ENCODE measurements around the gene CLBA1. TPM values are rescaled to one million over a fixed set of nuclear protein-coding genes. Genes with fewer than 3 reads are reported as not detected.

CLBA1 gene
- total RNA-seq, 1 donor from 2014 or later, result 3.9 TPM

DNA sequence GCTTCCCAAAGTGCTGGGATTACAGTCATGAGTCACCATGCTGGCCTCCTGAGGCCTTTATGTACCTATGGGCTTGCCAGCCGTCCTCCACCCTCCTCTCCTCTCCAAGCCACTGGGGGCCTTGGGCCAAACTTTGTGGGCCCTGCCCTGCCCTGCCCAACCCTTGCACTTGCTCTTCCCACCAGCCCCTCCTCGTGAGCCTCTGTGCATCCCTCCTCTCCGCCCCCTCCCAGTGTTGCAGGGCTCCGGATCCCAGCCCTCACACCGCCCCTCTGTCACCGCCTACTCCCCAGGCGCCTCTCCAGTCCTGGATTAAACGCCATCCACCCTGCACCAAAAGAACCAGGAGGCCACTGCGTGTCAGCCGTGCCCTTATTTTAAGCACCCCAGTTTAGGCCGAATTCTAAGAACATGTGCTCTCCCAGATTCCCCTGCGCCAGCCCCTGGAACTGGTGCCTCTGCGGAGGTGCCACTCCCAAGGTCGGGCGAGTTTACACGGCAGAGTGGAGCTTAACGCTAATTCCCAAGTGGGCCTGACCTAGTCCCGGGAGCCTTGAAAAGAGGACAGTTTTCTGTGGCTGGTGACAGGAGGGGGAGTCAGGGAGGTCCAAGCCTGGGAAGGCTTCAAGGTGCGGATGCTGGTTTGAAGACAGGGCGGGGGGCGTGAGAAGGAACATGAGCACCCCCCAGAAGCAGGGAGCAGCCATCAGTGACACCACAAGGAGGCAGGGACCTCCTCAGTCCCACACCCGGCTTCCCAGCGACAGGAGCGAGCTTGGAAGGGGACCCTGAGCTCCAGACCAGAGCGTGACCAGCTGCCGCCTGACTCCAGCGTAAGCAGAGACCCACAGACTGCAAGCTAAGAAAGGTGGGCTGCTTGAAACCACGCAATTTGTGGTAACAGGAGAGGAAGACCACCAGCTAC lies 56.5 kb downstream of the CLBA1 start:
- ATAC-seq (ENCODE audit: low read depth), result no peak
- Mint-ChIP-seq H3K36me3 (ENCODE audit: low read depth) (peaks cover 1% of the 10 kb centered on the region), H3K27me3 (no peaks in the 10 kb centered on the region), H3K4me1 (peaks cover 9% of the 10 kb centered on the region), H3K27ac (no peak overlapping the region), H3K9me3 (no peaks in the 10 kb centered on the region), H3K4me3 (no peak overlapping the region)
- ChIA-PET POLR2A (interaction anchor here (0.6 to 1.3 kb wide), 2 partner anchors 11 to 57 kb away, joined by 4 to 6 read pairs; partner anchors contain the start of gene CLBA1), CTCF (interaction anchor here (0.7 to 4.6 kb wide), 3 partner anchors 21 to 68 kb away, joined by 3 to 71 read pairs (median 4); partner anchors contain the start of gene CDCA4)
- TF ChIP-seq, protein P1, sequence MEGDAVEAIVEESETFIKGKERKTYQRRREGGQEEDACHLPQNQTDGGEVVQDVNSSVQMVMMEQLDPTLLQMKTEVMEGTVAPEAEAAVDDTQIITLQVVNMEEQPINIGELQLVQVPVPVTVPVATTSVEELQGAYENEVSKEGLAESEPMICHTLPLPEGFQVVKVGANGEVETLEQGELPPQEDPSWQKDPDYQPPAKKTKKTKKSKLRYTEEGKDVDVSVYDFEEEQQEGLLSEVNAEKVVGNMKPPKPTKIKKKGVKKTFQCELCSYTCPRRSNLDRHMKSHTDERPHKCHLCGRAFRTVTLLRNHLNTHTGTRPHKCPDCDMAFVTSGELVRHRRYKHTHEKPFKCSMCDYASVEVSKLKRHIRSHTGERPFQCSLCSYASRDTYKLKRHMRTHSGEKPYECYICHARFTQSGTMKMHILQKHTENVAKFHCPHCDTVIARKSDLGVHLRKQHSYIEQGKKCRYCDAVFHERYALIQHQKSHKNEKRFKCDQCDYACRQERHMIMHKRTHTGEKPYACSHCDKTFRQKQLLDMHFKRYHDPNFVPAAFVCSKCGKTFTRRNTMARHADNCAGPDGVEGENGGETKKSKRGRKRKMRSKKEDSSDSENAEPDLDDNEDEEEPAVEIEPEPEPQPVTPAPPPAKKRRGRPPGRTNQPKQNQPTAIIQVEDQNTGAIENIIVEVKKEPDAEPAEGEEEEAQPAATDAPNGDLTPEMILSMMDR (IDR thresholded peaks at IDR 0.05), result no peak
- intact Hi-C loops (cut with micrococcal nuclease), result no loop called here
- DNase-seq, result no peak

DNA sequence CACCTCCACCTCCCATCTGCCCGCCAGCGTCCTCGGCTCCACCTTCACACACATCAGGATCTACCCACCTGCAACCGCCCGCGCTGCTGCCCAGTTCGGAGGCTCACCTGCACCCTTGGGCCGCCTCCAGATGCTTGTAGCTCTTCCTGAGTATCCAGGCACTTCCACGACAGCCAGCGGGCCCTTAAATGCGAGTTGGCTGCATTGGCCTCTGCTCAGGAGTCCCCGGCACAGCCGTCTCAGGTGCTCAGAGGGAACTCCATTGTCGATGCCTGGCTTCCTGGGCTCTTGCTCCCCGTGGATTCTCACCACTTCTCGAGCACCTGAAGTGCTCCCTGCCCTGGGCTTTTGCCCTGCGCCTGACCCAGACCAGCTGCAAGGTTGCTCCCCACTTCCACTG lies 57.2 kb downstream of the CLBA1 start:
- TF ChIP-seq, protein P1 (IDR thresholded peaks at IDR 0.05), result no peak
- ATAC-seq (ENCODE audit: low read depth) (no peak), DNase-seq (no peak)
- peaks cover 11% of the 10 kb centered on the region for H3K4me1 Mint-ChIP-seq
- no peak overlapping the region for H3K27ac Mint-ChIP-seq
- H3K9me3 Mint-ChIP-seq, result no peaks in the 10 kb centered on the region
- POLR2A ChIA-PET, result interaction anchor here (0.6 to 1.3 kb wide), 2 partner anchors 10 to 57 kb away, joined by 4 to 6 read pairs; partner anchors contain the start of gene CLBA1
- H3K27me3 Mint-ChIP-seq, result no peaks in the 10 kb centered on the region
- intact Hi-C loops (cut with micrococcal nuclease), result no loop called here
- H3K4me3 Mint-ChIP-seq, result no peak overlapping the region
- CTCF ChIA-PET, result interaction anchor here (4.6 kb wide), 1 partner anchor 68 kb away, joined by 71 read pairs; no protein-coding TSS in a partner anchor
- peaks cover 2% of the 10 kb centered on the region for H3K36me3 Mint-ChIP-seq (ENCODE audit: low read depth)

DNA sequence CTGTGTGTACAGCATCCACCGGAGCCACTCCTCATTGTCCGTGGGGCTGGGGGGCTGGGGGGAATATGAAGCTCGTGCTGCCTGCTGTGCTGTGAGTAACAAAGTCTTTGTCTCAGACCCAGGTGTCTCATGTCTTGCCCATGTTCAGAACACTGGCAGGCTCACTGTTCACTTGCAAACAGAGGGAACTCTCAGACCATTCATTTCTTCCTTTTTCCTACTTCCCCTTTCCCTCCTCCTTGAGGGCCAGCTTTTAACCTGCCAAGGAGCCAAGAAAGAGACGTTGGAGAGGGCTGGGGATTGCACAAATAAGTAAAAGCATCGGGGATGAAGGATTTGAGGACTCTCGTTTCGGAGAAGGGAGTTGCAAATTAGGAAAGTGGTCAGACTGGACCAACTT lies 58.1 kb downstream of the CLBA1 start:
- peaks cover 5% of the 10 kb centered on the region for H3K36me3 Mint-ChIP-seq (ENCODE audit: low read depth)
- POLR2A ChIA-PET, result interaction anchor here (3.5 kb wide), 1 partner anchor 23 kb away, joined by 13 read pairs; the partner anchor contains the start of gene CDCA4
- intact Hi-C loops (cut with micrococcal nuclease), result loop anchor here (2.0 kb wide), 1 partner anchor 21 kb away; the partner anchor contains the start of gene GPR132

More for the DNA sequence above, 58.1 kb downstream of the CLBA1 start:
- ATAC-seq (ENCODE audit: low read depth) (no peak), DNase-seq (no peak)
- H3K27me3 Mint-ChIP-seq, result no peaks in the 10 kb centered on the region
- no peak overlapping the region for H3K4me3 Mint-ChIP-seq
- CTCF ChIA-PET, result interaction anchor here (1.0 to 4.6 kb wide), 6 partner anchors 16 to 69 kb away, joined by 3 to 71 read pairs (median 4); partner anchors contain the start of gene CDCA4
- H3K9me3 Mint-ChIP-seq, result no peaks in the 10 kb centered on the region
- no peak overlapping the region for H3K27ac Mint-ChIP-seq
- H3K4me1 Mint-ChIP-seq, result peaks cover 15% of the 10 kb centered on the region
- TF ChIP-seq, protein P1 (IDR thresholded peaks at IDR 0.05), result no peak

Other genes starting within 250 kb of the CLBA1 start
- gene SIVA1, start 232.6 kb upstream of the CLBA1 start, total RNA-seq, result 47.9 and 51.2 TPM in 2 replicates
- 72.8 and 80.8 TPM in 2 replicates for gene AKT1, start 190.0 kb upstream of the CLBA1 start, total RNA-seq
- 3.0 and 3.1 TPM in 2 replicates for gene ZBTB42, start 184.7 kb upstream of the CLBA1 start, total RNA-seq
- gene CEP170B, start 120.5 kb upstream of the CLBA1 start, total RNA-seq, result 1.6 and 1.8 TPM in 2 replicates
- 458 and 473 TPM in 2 replicates for gene PLD4, start 60.9 kb upstream of the CLBA1 start, total RNA-seq
- gene AHNAK2, start 7.4 kb upstream of the CLBA1 start, total RNA-seq, result not detected in 2 replicates
- 11.7 and 13.6 TPM in 2 replicates for gene CDCA4, start 35.3 kb downstream of the CLBA1 start, total RNA-seq
- gene GPR132, start 79.6 kb downstream of the CLBA1 start, total RNA-seq, result 43.4 and 48.5 TPM in 2 replicates
- 0.07 and 0.44 TPM in 2 replicates for gene JAG2, start 183.0 kb downstream of the CLBA1 start, total RNA-seq
- gene NUDT14, start 195.5 kb downstream of the CLBA1 start, total RNA-seq, result 15.1 and 15.2 TPM in 2 replicates